Endothelial cell of umbilical vein (primary cell): ENCODE measurements around the gene MBTPS1. TPM values are rescaled to one million over a fixed set of nuclear protein-coding genes. Genes with fewer than 3 reads are reported as not detected.

ENCODE experiments used
- BruUV-seq: library from RNA; stranded (reverse); fragments of 400-500 nt; replicated peaks from 2 replicates; lab custom pipeline; 2021; lab: Mats Ljungman, UMichigan
- CTCF ChIA-PET: fragments of 300-600, 350-600 bp; sonication (Branson Sonifier 250); formaldehyde crosslinking; loops from one replicate; lab custom pipeline; 2021; ENCODE audit warnings: antibody characterized with exemption, inconsistent platforms; lab: Charles Lee
- POLR2A ChIA-PET: fragments of 300-600, 350-600 bp; sonication (Branson Sonifier 250); formaldehyde crosslinking; loops from one replicate; lab custom pipeline; 2021; ENCODE audit warnings: antibody characterized with exemption, inconsistent platforms; lab: Charles Lee
- DNase-seq: peaks from one replicate; pipeline ENCODE4 v3.0.0-alpha.2; 2011; ENCODE audit warnings: low read depth, low spot score
- FAIRE-seq: peaks from 2 replicates; lab custom pipeline; 2011; peaks lifted over from hg19 to GRCh38; lab: Jason Lieb, UNC
- H2AFZ ChIP-seq: 2 replicates; pipeline ENCODE4 v1.6.0; 2012; ENCODE audit warnings: low read depth, low read length, control low read depth, inconsistent platforms
- H3K27ac ChIP-seq: 2 replicates; pipeline ENCODE4 v1.5.1; 2011; ENCODE audit warnings: low read depth, mild to moderate bottlenecking, control low read depth, low read length, moderate library complexity; ENCODE audit not compliant: insufficient read depth
- H3K27me3 ChIP-seq, 2 experiments: 2 replicates each; pipeline versions ENCODE4 v1.6.0 to v1.6.1; 2011; ENCODE audit warnings: low read length in 2 of 2, mixed read lengths in 1 of 2; ENCODE audit not compliant: control insufficient read depth in 2 of 2, insufficient read depth in 2 of 2
- H3K36me3 ChIP-seq, 2 experiments: 2 replicates in 1 of 2; 3 replicates in 1 of 2; pipeline ENCODE4 v1.5.1; 2011; ENCODE audit warnings: low read length in 2 of 2, mild to moderate bottlenecking in 1 of 2, moderate library complexity in 1 of 2; ENCODE audit not compliant: control insufficient read depth in 2 of 2, insufficient read depth in 2 of 2; ENCODE audit errors: extremely low read depth in 1 of 2
- H3K4me1 ChIP-seq: 3 replicates; pipeline ENCODE4 v1.5.1; 2011; ENCODE audit warnings: mild to moderate bottlenecking, low read length; ENCODE audit not compliant: control insufficient read depth, insufficient read depth; ENCODE audit errors: extremely low read depth
- H3K4me2 ChIP-seq: 2 replicates; pipeline ENCODE4 v1.6.1; 2011; ENCODE audit warnings: low read length, control low read depth, mixed read lengths; ENCODE audit not compliant: insufficient read depth
- H3K4me3 ChIP-seq, 3 experiments: fragments of 200-600 bp in 1 of 3; sonication (generic), shearing (Covaris generic) in 1 of 3; replicated peaks in 1 of 3; 2 replicates each; pipeline ENCODE4 v1.5.1; 2011 to 2016; ENCODE audit warnings: control low read depth in 3 of 3, low read length in 3 of 3, mild to moderate bottlenecking in 2 of 3, inconsistent platforms in 1 of 3, low read depth in 1 of 3, moderate library complexity in 1 of 3; ENCODE audit not compliant: insufficient read depth in 1 of 3
- H3K79me2 ChIP-seq: 2 replicates; pipeline ENCODE4 v1.6.0; 2012; ENCODE audit warnings: low read length, inconsistent platforms; ENCODE audit not compliant: control insufficient read depth, insufficient read depth
- H3K9ac ChIP-seq: replicated peaks from 2 replicates; pipeline ENCODE3; 2011; ENCODE audit warnings: low read length, control low read depth; ENCODE audit not compliant: insufficient read depth; ENCODE audit errors: extremely low read depth
- H3K9me1 ChIP-seq: replicated peaks from 3 replicates; pipeline ENCODE4 v1.6.0; 2011; ENCODE audit warnings: mild to moderate bottlenecking, low read length; ENCODE audit not compliant: control insufficient read depth, insufficient read depth; ENCODE audit errors: extremely low read depth
- H3K9me3 ChIP-seq: replicated peaks from 2 replicates; pipeline ENCODE4 v1.5.1; 2012; ENCODE audit warnings: low read length, inconsistent platforms; ENCODE audit not compliant: control insufficient read depth, insufficient read depth
- H4K20me1 ChIP-seq: replicated peaks from 2 replicates; pipeline ENCODE3; 2011; ENCODE audit warnings: mild to moderate bottlenecking, low read length; ENCODE audit not compliant: control insufficient read depth, insufficient read depth; ENCODE audit errors: extremely low read depth
- EZH2 ChIP-seq: IDR thresholded peaks from 2 replicates; pipeline ENCODE4 v1.6.1; 2012; ENCODE audit warnings: borderline replicate concordance, low read depth, mild to moderate bottlenecking, moderate library complexity, low read length, inconsistent platforms; ENCODE audit not compliant: severe bottlenecking
- FOS ChIP-seq: IDR thresholded peaks from 2 replicates; pipeline ENCODE4 v1.6.1; 2011; ENCODE audit warnings: mild to moderate bottlenecking, low read length, moderate library complexity, borderline replicate concordance; ENCODE audit not compliant: insufficient read depth
- GATA2 ChIP-seq: IDR thresholded peaks from 2 replicates; pipeline ENCODE4 v1.7.0; 2011; ENCODE audit warnings: low read depth, mild to moderate bottlenecking, moderate library complexity, mixed read lengths, low read length; ENCODE audit not compliant: insufficient read length, insufficient read depth
- POLR2AphosphoS5 ChIP-seq: IDR thresholded peaks from 2 replicates; pipeline ENCODE4 v1.6.1; 2012; ENCODE audit warnings: low read depth, mild to moderate bottlenecking, control low read depth, low read length, moderate library complexity; ENCODE audit not compliant: insufficient read depth
- dilution Hi-C: fragments of 300-500 bp; cut with MboI; formaldehyde crosslinking; loops from one replicate; pipeline ENCODE4 v1.15.0; 2019; ENCODE audit warnings: low sequenced_read_pairs; ENCODE audit not compliant: extremely low pct_ligation_motif_present
- intact Hi-C: fragments of 100-400 bp; cut with micrococcal nuclease; formaldehyde crosslinking; loops from one replicate; pipeline ENCODE4 v1.10.0; 2022
- polyA plus RNA-seq, 4 experiments: library from polyadenylated mRNA; depleted of rRNA in 3 of 4; stranded (reverse) in 3 of 4; unstranded in 1 of 4; fragments of >200 nt; gene quantifications; 2 replicates each; pipeline versions ENCODE4 v1.2.1 to v1.2.3, GENCODE V29; 2011 to 2012; ENCODE audit warnings: missing spikeins in 1 of 4
- total RNA-seq: library from RNA; stranded (reverse); gene quantifications from 2 replicates; pipeline ENCODE4 v1.2.3, GENCODE V29; 2021
- TF ChIP-seq, protein P1 (sequence below): IDR thresholded peaks from 2 replicates; pipeline ENCODE4 v1.6.1; 2011; ENCODE audit not compliant: insufficient read depth, insufficient read length

MBTPS1 gene
- total and polyA plus RNA-seq, 2 donors (not counting 3 experiments of a cell fraction or from before 2014, with no cell fraction given), result 82.3 to 99.6 TPM

DNA sequence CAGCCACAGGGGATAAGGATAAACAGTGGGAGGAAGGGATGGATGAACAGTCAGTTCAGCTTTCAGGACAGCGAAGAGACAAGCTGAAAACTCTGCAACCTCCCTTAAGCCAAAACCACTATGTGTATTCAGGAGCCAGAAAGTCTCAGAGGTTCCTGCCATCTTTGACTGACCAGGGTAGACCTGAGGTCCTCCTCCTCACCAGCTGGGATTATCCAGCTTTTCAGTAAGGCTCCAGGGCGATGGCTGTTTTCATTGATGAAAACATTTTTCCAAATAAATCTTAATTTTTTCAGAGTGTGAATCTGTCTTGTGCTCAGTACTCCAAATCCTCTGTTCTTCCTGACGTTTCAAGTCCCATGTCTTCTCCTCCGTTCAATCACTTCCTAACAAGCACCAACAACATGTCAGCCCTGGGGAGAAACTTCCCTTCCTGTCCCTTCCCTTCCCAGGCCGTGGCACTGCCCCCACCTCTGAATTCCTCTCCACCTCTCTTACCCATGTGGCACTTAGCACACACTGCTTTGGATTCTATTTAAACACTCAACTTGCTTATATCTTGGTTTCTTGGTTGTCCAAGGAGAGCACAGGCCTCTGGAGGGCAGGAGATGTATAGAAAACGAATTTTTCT is 23.0 kb upstream of the MBTPS1 start:
- H2AFZ ChIP-seq, result no peak overlapping the region
- FAIRE-seq, result no peak
- H3K9me1 ChIP-seq, result no peaks in the 10 kb centered on the region
- dilution Hi-C loops (no loop called here), intact Hi-C loops (no loop called here)
- H3K27ac ChIP-seq, result no peak overlapping the region
- H3K9ac ChIP-seq, result no peak overlapping the region
- peaks cover 7% of the 10 kb centered on the region for H4K20me1 ChIP-seq
- no TSS peak for BruUV-seq
- ChIA-PET POLR2A (no interaction called here), CTCF (interaction anchor here (1.5 kb wide), 1 partner anchor 23 kb away, joined by 3 read pairs; the partner anchor contains the start of gene MBTPS1)
- H3K79me2 ChIP-seq, result peaks cover 25% of the 10 kb centered on the region
- H3K4me3 ChIP-seq, result no peak overlapping the region
- no peaks in the 10 kb centered on the region for H3K9me3 ChIP-seq
- no peaks in the 10 kb centered on the region for H3K36me3 ChIP-seq
- no peak for DNase-seq
- no peak overlapping the region for H3K4me2 ChIP-seq
- peaks cover 5% of the 10 kb centered on the region for H3K4me1 ChIP-seq
- no peaks in the 10 kb centered on the region for H3K27me3 ChIP-seq
- TF ChIP-seq FOS (no peak), EZH2 (no peak), GATA2 (no peak), POLR2AphosphoS5 (no peak)
- TF ChIP-seq, protein P1, sequence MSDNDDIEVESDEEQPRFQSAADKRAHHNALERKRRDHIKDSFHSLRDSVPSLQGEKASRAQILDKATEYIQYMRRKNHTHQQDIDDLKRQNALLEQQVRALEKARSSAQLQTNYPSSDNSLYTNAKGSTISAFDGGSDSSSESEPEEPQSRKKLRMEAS, result no peak
